ENCODE results near the gene COA7. TPM values are rescaled to one million over a fixed set of nuclear protein-coding genes. Genes with fewer than 3 reads are reported as not detected.

The COA7 gene
- polyA plus RNA-seq, 3 donors, result 17.8 to 20.2 (median 19.6) TPM

DNA sequence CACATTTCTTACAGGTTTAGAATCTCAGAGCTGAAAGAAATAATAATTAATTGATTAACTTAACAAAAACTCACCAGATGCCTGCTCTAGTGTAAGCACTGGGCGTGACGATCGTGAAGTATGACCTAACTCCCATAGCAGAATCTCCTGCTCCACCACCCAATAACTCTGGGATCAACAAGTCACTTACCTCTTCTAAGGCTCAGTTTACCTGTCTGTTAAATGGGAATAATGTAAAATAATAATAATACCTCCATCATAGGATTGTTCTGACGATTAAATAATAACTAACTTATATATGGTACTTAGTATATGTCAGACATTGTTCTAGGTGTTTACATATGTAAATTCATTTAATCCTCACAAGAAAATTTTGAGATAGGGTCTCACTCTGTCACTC lies 24.6 kb downstream of the COA7 start:
- DNase-seq (ENCODE audit: low read depth in 3 of 3, low spot score in 2 of 3), result no peak

GRCh38 chr1:52672946-52673345 lies 25.2 kb downstream of the COA7 start:
- DNase-seq (ENCODE audit: low read depth in 3 of 3, low spot score in 2 of 3), result no peak

- no peak for DNase-seq (ENCODE audit: low read depth in 3 of 3, low spot score in 2 of 3)
These were observed 27.5 kb downstream of the COA7 start for GRCh38 chr1:52670604-52671003.

GRCh38 chr1:52669696-52670095 lies 28.5 kb downstream of the COA7 start:
- no peak for DNase-seq (ENCODE audit: low read depth in 3 of 3, low spot score in 2 of 3)

DNA sequence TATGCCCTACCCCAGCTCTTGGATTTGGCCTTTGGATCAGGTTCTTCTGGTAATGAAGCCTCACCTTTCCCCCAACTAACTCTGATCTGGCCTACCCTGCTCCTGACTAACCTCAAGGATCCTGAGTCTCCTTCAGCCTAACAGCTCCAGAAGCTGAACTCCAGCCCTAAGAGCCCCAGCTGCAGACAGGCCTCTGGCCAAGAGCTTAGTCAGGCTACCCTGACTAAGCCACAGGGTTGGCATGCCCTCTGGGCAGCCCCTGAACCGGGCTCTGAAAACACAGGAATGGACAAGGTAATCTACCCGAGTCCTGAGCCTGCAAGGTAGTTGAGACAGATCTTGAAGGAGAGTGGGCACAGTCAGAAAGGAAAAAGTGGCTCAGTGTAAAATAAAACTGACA lies 29.4 kb downstream of the COA7 start:
- no peak for DNase-seq (ENCODE audit: low read depth in 3 of 3, low spot score in 2 of 3)

DNA sequence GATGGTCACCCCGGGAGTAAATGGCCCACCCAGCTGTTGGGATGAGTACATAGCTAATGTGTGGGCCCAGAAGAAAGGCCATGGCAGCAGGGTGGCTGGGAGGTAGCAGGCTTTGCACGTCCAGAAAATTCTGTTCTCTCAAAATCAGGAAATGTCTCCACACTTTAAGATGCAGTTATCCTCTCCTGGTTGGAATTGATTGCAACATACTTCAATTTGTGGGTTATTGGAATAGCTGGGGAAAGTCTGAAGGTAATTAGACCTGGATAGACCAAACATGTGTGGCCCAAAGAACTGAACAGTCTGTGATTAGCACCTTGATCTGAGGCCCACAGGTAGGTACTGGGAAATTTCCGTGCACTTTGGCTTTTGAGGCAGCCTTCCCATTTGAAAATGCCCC lies 30.2 kb downstream of the COA7 start:
- DNase-seq (ENCODE audit: low read depth in 3 of 3, low spot score in 2 of 3), result no peak

DNA sequence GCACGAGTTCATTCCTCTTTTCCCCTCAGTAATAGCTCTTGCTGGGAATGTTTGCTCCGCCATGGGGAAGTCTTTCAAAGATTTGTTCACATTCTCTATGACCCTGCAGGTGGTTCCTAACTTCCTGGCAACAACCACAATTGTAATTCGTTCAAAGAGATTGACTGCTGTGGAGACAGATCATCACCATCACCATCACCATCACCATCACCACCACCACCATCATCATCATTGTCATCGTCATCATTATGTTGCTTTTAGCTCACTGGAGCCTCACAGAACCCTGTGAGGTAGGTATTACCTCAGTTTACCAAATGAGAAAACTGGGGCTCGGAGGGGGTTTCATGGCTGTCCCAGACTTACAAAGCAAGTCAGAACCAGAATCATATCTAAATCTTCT lies 30.9 kb downstream of the COA7 start:
- no peak for DNase-seq (ENCODE audit: low read depth in 3 of 3, low spot score in 2 of 3)

DNA sequence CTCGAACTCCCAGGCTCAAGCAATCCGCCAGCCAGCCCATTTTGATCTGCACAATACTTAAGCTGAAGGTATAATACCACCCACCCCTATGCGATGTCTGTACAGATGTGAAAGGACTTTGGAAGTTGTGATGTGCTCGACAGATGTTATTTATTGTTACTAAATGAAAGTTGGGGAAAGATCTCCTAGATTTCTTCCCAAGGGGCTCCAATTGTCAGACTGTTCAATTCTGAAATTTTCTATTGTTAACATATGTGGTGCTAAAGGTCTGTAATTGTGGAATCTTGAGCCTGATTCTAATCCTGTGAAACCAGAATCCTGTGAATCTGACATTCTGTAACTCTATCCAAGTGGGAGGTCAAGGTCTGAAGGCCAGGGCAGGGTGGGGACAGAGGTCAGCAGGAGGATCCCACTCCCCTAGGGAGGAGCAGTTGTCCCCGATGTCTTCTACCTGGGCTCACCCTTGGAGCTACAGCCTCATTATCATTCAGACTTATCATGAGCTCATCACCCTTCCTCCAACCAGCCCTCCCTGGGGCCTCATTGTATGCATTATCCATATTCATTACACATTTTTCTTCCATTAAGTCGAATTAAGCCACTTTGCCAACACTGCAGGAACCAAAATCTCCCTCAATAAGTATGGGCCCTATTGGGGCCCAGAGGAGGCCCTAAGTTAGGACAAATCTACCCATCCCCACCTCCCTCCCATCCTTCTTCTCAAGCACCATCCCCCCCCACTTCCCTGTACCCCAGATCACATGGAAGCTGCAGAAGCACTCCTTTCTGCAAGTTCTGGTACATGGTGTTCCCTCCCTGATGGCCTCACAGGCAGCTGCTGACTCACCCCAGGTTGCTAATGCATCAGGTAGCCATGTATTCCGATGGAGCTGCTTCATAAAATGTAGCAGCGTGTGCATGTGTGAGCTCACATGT lies 32.9 kb downstream of the COA7 start:
- no peak for DNase-seq (ENCODE audit: low read depth in 3 of 3, low spot score in 2 of 3)

DNA sequence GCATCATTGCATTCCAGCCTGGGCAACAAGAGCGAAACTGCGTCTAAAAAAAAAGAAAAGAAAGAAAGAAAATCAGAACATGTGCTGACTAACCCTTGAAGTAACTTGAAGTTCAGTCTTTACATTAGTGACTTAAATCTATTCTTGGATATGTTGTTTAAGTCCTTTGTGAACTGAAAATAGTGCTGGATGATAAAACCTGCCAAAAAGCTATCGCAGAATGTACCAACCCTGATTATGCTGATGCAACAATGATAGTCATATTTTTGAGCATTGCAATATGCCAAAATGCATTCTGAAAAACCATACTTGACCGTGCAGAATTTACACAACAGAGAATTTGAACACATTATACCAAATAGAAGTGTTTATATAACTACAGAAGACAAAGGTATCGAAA lies 34.4 kb downstream of the COA7 start:
- no peak for DNase-seq (ENCODE audit: low read depth in 3 of 3, low spot score in 2 of 3)

DNA sequence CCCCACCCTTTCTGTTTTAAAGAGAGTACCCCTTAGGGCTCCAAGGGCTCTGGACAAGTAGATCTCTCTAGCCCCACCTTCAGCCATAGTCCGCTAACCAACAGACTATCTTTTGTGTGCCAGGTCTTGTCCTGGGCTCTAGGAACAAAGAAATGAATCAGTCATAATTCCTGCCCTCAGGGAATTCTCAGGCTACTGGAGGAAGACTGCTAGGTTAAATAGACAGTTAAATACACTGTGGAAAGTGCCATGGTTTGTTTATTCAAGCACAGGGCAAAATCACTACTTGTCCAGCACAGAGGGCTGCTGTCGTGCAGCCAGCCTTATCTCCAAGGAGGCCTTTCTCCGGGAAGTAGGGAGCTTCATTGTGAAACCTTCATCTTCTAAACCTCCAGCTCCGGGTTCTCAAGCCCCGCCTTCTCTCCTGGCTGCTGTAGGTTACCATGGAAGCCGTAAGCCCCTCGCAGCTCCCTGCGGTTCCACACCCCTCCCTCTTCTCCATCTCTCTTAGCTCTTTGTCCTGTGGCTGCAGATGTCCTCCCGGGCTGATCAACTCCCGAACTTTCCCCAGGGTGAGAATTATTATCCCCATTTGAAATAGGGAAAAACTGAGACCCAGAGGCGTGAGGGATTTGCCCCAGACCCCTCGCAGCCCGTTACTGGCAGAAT lies 35.4 kb downstream of the COA7 start:
- no peak for DNase-seq (ENCODE audit: low read depth in 3 of 3, low spot score in 2 of 3)

GRCh38 chr1:52660807-52661206 lies 37.3 kb downstream of the COA7 start:
- no peak for DNase-seq (ENCODE audit: low read depth in 3 of 3, low spot score in 2 of 3)

DNA sequence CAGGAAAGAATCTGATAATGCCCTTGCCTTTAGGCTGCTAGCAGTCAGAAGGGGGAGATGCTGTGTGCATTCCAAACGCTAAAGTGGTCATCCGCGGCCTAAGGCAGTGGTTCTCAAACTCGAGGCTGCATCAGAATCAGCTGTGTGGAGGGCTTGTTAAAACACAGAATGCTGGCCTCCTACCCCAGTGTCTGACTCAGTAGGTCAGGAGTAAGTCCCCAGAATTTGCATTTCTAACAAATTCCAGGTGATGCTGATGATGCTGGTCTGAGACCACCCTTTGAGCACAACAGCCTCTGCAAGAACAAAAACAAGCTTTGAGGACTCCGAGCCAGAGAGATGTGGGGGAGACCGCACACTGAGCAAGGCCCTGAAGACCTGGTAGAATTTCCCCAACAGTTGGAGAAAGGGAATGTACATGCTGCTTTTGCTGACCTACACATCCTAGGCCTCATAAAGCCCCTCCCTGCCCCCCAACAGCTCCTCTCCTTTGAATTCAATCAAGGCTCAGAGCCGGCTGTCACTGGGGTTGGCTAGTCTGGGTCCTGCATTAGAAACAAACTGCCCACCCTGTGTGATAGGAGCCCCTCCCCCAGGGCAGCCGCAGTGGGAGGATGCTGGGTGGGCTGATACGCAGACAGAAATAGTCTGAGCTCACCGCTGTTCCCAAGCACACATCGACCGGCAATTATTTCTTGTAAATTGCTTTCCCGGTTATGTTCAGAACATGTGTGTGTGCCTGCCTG lies 38.1 kb downstream of the COA7 start:
- no peak for DNase-seq (ENCODE audit: low read depth in 3 of 3, low spot score in 2 of 3)

DNA sequence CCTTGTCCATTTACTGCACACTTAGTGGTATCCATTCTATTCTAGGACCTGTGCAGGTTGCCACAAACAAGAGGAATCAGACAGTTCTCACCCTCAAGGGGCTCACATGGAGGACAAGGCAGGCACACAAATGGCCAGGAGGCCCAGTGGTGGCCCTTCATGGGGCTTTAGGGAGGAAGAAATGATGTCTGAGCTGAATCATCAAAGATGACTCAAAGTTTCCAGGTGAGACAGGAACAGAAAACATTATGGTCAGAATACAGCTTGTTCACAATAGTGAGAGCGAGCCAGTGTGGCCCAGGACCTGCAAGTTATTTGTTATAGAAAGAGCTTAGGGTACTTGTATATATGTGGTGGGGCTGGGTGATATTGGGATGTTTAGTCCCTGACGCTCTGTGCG lies 38.8 kb downstream of the COA7 start:
- DNase-seq (ENCODE audit: low read depth in 3 of 3, low spot score in 2 of 3), result no peak

DNA sequence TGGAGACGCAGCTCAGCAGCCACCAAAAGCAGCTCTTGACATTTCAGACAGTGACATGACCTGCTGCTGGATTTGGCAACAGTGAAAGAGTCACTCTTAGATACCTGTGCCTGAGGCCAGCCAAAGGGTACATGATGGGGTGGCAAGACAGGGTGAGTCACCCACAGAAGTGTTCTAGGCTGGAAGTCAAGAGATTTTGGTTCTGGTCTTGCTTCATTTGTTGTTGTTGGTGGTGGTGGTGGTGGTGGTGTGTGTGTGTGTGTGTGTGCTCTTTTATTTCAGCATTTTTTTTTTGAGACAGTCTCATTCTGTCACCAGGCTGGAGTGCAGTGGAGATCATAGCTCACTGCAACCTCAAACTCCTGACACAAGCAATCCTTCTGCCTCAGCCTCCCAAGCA lies 39.4 kb downstream of the COA7 start:
- DNase-seq (ENCODE audit: low read depth in 3 of 3, low spot score in 2 of 3), result no peak

- DNase-seq (ENCODE audit: low read depth in 3 of 3, low spot score in 2 of 3), result no peak
These were observed 40.4 kb downstream of the COA7 start for GRCh38 chr1:52657702-52658101.

- DNase-seq (ENCODE audit: low read depth in 3 of 3, low spot score in 2 of 3), result no peak
These were observed 44.1 kb downstream of the COA7 start for GRCh38 chr1:52654063-52654462.

DNA sequence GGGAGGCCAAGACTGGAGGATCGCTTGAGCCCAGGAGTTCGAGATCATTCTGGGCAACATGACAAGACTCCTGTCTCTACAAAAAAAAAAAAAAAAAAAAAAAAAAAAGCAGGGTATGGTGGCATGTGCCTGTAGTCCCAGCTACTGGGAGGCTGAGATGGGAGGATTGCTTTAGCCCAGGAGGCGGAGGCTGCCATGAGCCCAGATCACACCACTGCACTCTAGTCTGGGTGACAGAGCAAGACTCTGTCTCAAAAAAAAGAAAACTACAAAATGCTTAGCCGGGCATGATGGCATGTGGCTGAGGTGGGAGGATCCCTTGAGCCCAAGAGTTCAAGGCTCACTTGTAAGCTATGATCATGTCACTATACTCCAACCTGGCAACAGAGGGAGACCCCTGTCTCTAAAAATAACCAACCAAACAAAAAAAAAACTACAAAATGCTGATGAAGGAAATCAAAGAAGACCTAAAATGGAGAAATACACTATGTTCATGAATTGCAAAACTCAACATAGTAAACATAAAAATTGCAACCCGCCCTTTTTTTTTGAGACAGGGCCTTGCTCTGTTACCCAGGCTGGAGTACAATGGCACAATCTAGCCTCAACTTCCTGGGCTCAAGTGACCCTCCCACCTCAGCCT lies 44.8 kb downstream of the COA7 start:
- no peak for DNase-seq (ENCODE audit: low read depth in 3 of 3, low spot score in 2 of 3)

DNA sequence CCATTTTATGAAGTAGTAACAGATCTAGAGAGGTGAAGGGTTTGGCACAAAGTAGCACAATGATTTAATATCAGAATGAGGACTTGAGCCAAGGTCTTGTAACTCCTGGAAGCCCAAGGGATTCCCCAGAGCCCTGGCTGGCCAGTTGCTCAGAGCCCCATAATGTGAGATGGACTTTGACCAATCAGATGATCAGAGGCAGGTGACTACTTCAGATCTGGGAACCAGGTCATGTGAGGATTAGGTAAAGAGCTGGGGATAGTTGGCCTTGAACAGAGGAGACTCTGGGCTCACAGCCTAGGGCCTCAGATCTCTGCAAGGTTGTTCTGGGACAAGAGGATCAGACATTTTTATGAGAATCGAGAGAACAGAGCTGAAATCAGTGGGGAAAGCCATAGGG lies 46.2 kb downstream of the COA7 start:
- DNase-seq (ENCODE audit: low read depth in 3 of 3, low spot score in 2 of 3), result no peak

DNA sequence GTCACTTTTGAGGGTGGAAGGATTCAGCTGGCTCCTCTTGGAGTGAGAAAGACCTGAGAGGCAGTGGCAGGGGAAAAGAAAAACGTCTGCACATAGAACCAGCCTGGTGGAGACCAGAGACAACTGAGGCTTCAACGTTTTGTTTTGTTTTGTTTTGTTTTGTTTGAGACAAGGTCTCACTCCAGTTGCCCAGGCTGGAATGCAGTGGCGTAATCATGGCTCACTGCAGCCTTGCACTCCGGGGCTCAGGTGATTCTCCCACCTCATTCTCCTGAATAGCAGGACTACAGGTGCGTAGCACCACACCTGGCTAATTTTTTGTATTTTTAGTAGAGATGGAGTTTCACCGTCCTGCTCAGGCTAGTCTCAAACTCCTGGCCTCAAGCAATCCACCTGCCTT lies 52.9 kb downstream of the COA7 start:
- DNase-seq (ENCODE audit: low read depth in 3 of 3, low spot score in 2 of 3), result no peak

GRCh38 chr1:52641307-52641706 lies 56.8 kb downstream of the COA7 start:
- no peak for DNase-seq (ENCODE audit: low read depth in 3 of 3, low spot score in 2 of 3)

GRCh38 chr1:52640697-52641096 lies 57.5 kb downstream of the COA7 start:
- no peak for DNase-seq (ENCODE audit: low read depth in 3 of 3, low spot score in 2 of 3)

Measured in right renal cortex interstitium (tissue), 3 donors.